H1 (cell line): ENCODE measurements around the gene PLEKHG3.

Experiments
- CEBPB ChIP-seq: IDR thresholded peaks from 2 replicates; pipeline ENCODE4 v1.6.1; 2012; ENCODE audit warnings: low read depth, low read length
- SIN3A ChIP-seq, 2 experiments: IDR thresholded peaks in 1 of 2; conservative IDR thresholded peaks in 1 of 2; 2 replicates each; pipeline ENCODE4 v1.6.1; 2011 to 2012; ENCODE audit warnings: low read length in 2 of 2, improper control_type of control experiment in 1 of 2, low read depth in 1 of 2, mild to moderate bottlenecking in 1 of 2

DNA sequence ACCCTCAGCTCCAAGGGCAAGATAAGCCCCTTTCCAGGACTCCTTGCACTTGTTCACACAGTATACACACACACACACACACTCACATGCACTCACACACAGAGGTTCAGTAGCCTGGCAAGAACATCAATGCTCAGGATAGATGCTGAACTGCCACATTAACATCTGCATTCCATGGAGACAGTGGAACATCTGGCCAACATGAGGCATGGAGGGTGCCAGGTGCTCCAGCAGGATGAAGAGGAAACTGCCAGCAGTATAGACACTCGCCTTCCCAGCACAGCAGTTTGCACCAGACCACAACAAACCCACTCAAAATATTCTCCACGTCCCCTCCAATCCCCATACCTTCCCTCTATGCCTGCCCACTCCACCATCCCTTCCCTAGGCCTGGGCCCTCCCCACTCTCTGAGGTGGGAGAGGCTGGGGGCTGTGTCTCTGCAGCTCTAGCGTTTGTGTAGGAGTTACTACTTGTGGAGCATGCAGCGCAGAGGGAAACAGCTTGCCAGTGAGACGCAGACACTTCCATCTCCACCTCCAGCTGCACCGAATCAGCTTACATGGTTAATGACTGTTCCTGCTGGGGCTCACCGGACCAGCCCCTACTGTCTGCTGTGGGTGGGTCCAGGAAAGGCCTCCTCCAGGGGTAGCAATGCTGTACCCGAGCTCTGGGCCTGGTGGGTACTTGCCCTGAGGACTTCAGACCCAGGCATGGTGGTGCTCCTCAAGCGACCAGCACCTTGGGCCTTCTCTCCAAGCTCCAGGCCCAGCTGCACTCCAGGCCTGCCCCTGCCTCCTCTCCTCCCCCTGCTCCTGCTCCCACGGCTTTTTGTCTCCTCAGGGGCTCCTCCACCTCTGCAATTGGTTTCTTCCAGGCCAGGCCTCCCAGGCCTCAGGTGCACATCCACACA lies 18.6 kb upstream of the PLEKHG3 start:
- TF ChIP-seq CEBPB (no peak), SIN3A (conservative IDR thresholded peaks at IDR 0.05 in 1 of 2, IDR thresholded peaks at IDR 0.05 in 1 of 2; ENCODE audit: low read depth in 1 of 2, low read length in 2 of 2) (no peak)
